Kidney (tissue), 14 donors: ENCODE measurements around the gene RTEL1. TPM values are rescaled to one million over a fixed set of nuclear protein-coding genes. Genes with fewer than 3 reads are reported as not detected.
"Not testable (repeated sequence)": the region's sequence is repeated elsewhere in the genome, so short reads cannot be mapped to it uniquely, and the experiment has no call there.

ENCODE experiments used
- DNase-seq, 5 donors: peaks; one replicate each; pipeline ENCODE4 v3.0.0-alpha.2; 2013 to 2020
- FAIRE-seq: peaks from 2 replicates; lab custom pipeline; 2012; peaks lifted over from hg19 to GRCh38; lab: Jason Lieb, UNC
- H3K27ac ChIP-seq, 2 donors: one replicate each; pipeline ENCODE4 v1.7.0; 2013; ENCODE audit warnings: low read depth in 2 of 2, low read length in 2 of 2, inconsistent platforms in 1 of 2
- H3K27me3 ChIP-seq: one replicate; pipeline ENCODE4 v1.7.1; 2013; ENCODE audit warnings: low read length, inconsistent platforms; ENCODE audit not compliant: control insufficient read depth, insufficient read depth
- H3K36me3 ChIP-seq, 3 donors: one replicate each; pipeline versions ENCODE4 v1.7.0 to v1.7.1; 2013; ENCODE audit warnings: low read length in 3 of 3, control low read depth in 1 of 3, inconsistent platforms in 1 of 3; ENCODE audit not compliant: insufficient read depth in 3 of 3, control insufficient read depth in 2 of 3
- H3K4me1 ChIP-seq, 3 donors: one replicate each; pipeline versions ENCODE4 v1.7.0 to v1.7.1; 2013; ENCODE audit warnings: low read length in 3 of 3, inconsistent platforms in 1 of 3, low read depth in 1 of 3; ENCODE audit not compliant: control insufficient read depth in 2 of 3, insufficient read depth in 2 of 3
- H3K4me3 ChIP-seq, 3 donors: one replicate each; pipeline versions ENCODE4 v1.7.0 to v1.8.1; 2013; ENCODE audit warnings: low read length in 3 of 3, control low read depth in 1 of 3, inconsistent platforms in 1 of 3
- H3K9ac ChIP-seq, 3 donors: one replicate each; pipeline versions ENCODE4 v1.7.0 to v1.7.1; 2013; ENCODE audit warnings: low read length in 3 of 3, control low read depth in 1 of 3, inconsistent platforms in 1 of 3
- H3K9me3 ChIP-seq, 3 donors: one replicate each; pipeline versions ENCODE4 v1.7.0 to v1.7.1; 2013; ENCODE audit warnings: low read length in 3 of 3, control low read depth in 1 of 3, inconsistent platforms in 1 of 3; ENCODE audit not compliant: control insufficient read depth in 2 of 3, insufficient read depth in 1 of 3
- CTCF ChIP-seq: IDR thresholded peaks from 3 replicates; pipeline ENCODE4 v1.5.1; 2012; ENCODE audit warnings: mild to moderate bottlenecking, moderate library complexity, borderline replicate concordance; ENCODE audit not compliant: insufficient read depth; ENCODE audit errors: extremely low read depth
- intact Hi-C: fragments of 100-400 bp; cut with DNase I; formaldehyde crosslinking; loops from one replicate; pipeline ENCODE4 v1.11.1; 2022
- polyA plus RNA-seq: library from polyadenylated mRNA; stranded (reverse); fragments of 350-450 nt; fragmentation: Illumina TruSeq; extraction: RNeasy Lipid Tissue Mini Kit (QIAGEN cat#74804); gene quantifications from one replicate; pipeline ENCODE4 v1.2.3, GENCODE V29; 2014; ENCODE audit warnings: low read depth, low replicate concordance; ENCODE audit not compliant: insufficient read depth
- total RNA-seq: library from RNA; stranded (reverse); fragmentation: NEBNext Ultra II Directional; extraction: Animal tissue kit (Norgen Biotek cat#: 25700); gene quantifications from one replicate; pipeline ENCODE4 v1.2.1, GENCODE V29; 2021
- donor health status: control.
- donor health status: control.
- donor health status: control.
- donor health status: control.
- donor health status: control.
- donor health status: DM: yes; HTN: yes; CAD: no.
- donor health status: Normal renal cell carcinoma (clear cell type).

RTEL1 gene
- total and polyA plus RNA-seq, 2 donors from 2014 or later: 5.3 to 37.7 TPM

- intact Hi-C loops: no loop called here
- peaks cover 2 to 19% (median 2%) of the 10 kb centered on the region in 3 donors for H3K36me3 ChIP-seq
- FAIRE-seq (no peak), DNase-seq (no peak)
- H3K9me3 ChIP-seq: no peaks in the 10 kb centered on the region
- peaks cover 0 to 10% (median 0%) of the 10 kb centered on the region in 3 donors for H3K4me1 ChIP-seq
- no peak overlapping the region for H3K4me3 ChIP-seq
- no peak overlapping the region for H3K27ac ChIP-seq
- H3K27me3 ChIP-seq: no peaks in the 10 kb centered on the region
- no peak for TF ChIP-seq CTCF
- H3K9ac ChIP-seq: no peak overlapping the region
Observed at GRCh38 chr20:63712191-63712590, 54.1 kb downstream of the RTEL1 start.

GRCh38 chr20:63714858-63715257 is 56.7 kb downstream of the RTEL1 start:
- no peak overlapping the region for H3K27ac ChIP-seq
- no peaks in the 10 kb centered on the region for H3K27me3 ChIP-seq
- H3K9me3 ChIP-seq: peaks cover 0 to 1% (median 0%) of the 10 kb centered on the region in 3 donors
- DNase-seq (no peak), FAIRE-seq (no peak)
- H3K36me3 ChIP-seq: peaks cover 2 to 19% (median 4%) of the 10 kb centered on the region in 3 donors
- no peaks in the 10 kb centered on the region for H3K4me1 ChIP-seq
- no peak overlapping the region for H3K4me3 ChIP-seq
- no peak for TF ChIP-seq CTCF
- intact Hi-C loops: no loop called here
- H3K9ac ChIP-seq: no peak overlapping the region

GRCh38 chr20:63718996-63719395 is 60.9 kb downstream of the RTEL1 start:
- no peak for TF ChIP-seq CTCF
- Histone ChIP-seq H3K36me3 (peaks cover 0 to 8% (median 3%) of the 10 kb centered on the region in 3 donors), H3K4me3 (no peak overlapping the region), H3K4me1 (no peaks in the 10 kb centered on the region), H3K27me3 (no peaks in the 10 kb centered on the region), H3K27ac (no peak overlapping the region), H3K9ac (no peak overlapping the region), H3K9me3 (peaks cover 0 to 1% (median 0%) of the 10 kb centered on the region in 3 donors)
- no peak for DNase-seq
- FAIRE-seq: no peak
- intact Hi-C loops: no loop called here

- H3K4me1 ChIP-seq, intact Hi-C loops, H3K36me3 ChIP-seq: not testable (repeated sequence)
Observed at GRCh38 chr20:63722967-63723622, 65.0 kb downstream of the RTEL1 start.

GRCh38 chr20:63730189-63730733 is 72.1 kb downstream of the RTEL1 start:
- H3K9me3 ChIP-seq, H3K27me3 ChIP-seq, H3K36me3 ChIP-seq, H3K27ac ChIP-seq, DNase-seq, H3K4me3 ChIP-seq, intact Hi-C loops, H3K9ac ChIP-seq, FAIRE-seq: not testable (repeated sequence)
- peaks cover 0 to 17% (median 6%) of the 10 kb centered on the region in 3 donors for H3K4me1 ChIP-seq

More at GRCh38 chr20:63722967-63723622, 65.0 kb downstream of the RTEL1 start:
- not testable (repeated sequence) for H3K4me3 ChIP-seq, H3K9me3 ChIP-seq, H3K27me3 ChIP-seq, H3K27ac ChIP-seq, DNase-seq, H3K9ac ChIP-seq, FAIRE-seq
